Astrocyte of the cerebellum (primary cell): ENCODE measurements around the gene CDK2.
"Not testable (repeated sequence)": the region's sequence is repeated elsewhere in the genome, so short reads cannot be mapped to it uniquely, and the experiment has no call there.

Experiments used
- DNase-seq: peaks from one replicate; pipeline ENCODE4 v3.0.0-alpha.2; 2011; ENCODE audit warnings: low read depth
- H3K4me3 ChIP-seq: 2 replicates; pipeline ENCODE4 v1.5.1; 2011; ENCODE audit warnings: mild to moderate bottlenecking, low read depth, low read length, moderate library complexity
- in situ Hi-C: cut with HindIII; loops from 2 replicates; pipeline ENCODE4 v1.10.0; 2017; ENCODE audit warnings: low sequenced_read_pairs
- TF ChIP-seq, protein P1 (sequence below): IDR thresholded peaks from 2 replicates; pipeline ENCODE4 v1.5.1; 2012; ENCODE audit warnings: low read length, low read depth, moderate library complexity, mild to moderate bottlenecking; ENCODE audit errors: missing control alignments

CDK2 gene

DNA sequence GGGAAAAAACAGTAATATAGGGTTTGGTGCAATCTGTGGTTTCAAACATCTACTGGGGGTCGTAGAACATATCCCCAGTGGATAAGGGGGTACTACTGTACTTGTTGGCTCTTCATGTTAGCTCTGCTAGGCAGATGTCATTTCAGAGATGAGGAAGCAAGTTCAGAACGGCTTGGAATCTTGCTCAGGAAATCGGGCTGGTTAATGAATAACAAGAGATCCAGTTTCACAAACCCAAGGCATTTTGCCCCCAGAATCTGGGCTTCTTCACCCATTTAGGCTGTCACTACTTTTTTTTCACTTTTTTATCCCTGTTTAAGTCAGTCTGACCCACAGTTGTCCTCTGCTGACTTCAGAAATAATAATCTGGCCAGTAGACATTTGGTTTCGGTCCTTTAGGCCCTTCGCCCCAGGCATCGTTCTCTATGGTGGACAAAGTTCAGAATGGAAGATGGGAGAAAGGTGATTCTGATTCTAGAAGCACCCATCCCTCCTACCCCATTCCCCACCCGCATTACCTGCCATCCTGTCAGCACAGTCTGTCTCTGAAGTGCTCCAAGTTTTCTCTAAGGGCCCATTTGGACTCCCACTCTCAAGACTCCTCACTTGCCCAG lies 35.0 kb downstream of the CDK2 start:
- H3K4me3 ChIP-seq, result no peak overlapping the region
- in situ Hi-C loops, result no loop called here
- TF ChIP-seq, protein P1, sequence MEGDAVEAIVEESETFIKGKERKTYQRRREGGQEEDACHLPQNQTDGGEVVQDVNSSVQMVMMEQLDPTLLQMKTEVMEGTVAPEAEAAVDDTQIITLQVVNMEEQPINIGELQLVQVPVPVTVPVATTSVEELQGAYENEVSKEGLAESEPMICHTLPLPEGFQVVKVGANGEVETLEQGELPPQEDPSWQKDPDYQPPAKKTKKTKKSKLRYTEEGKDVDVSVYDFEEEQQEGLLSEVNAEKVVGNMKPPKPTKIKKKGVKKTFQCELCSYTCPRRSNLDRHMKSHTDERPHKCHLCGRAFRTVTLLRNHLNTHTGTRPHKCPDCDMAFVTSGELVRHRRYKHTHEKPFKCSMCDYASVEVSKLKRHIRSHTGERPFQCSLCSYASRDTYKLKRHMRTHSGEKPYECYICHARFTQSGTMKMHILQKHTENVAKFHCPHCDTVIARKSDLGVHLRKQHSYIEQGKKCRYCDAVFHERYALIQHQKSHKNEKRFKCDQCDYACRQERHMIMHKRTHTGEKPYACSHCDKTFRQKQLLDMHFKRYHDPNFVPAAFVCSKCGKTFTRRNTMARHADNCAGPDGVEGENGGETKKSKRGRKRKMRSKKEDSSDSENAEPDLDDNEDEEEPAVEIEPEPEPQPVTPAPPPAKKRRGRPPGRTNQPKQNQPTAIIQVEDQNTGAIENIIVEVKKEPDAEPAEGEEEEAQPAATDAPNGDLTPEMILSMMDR, result no peak
- DNase-seq, result no peak

DNA sequence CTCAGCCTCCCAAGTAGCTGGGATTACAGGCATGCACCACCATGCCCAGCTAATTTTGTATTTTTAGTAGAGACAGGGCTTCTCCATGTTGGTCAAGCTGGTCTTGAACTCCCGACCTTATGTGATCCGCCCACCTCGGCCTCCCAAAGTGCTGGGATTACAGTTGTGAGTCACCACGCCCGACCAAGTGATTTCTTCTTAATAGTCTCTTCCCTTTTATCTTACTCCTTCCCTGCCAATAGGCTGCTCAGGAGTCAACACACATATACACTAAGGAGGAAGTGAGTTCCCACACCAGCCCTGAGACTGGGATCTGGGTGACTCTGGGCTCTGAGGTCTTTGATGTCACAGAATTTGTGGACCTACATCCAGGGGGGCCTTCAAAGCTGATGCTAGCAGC lies 36.7 kb downstream of the CDK2 start:
- DNase-seq, in situ Hi-C loops, H3K4me3 ChIP-seq: not testable (repeated sequence)

DNA sequence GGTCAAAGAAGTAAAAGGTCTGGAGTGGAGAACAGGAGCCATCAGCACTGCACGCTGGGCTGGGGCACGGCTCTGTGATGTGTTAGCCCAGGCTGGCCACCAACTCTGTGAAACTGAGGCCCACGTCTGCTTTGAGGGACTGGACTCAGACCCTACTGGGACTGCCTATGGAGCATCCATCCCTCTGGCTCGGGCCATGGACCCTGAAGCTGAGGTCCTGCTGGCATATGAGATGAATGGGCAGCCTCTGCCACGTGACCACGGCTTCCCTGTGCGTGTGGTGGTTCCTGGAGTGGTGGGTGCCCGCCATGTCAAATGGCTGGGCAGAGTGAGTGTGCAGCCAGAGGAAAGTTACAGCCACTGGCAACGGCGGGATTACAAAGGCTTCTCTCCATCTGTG lies 37.6 kb downstream of the CDK2 start:
- H3K4me3 ChIP-seq, result no peak overlapping the region
- TF ChIP-seq, protein P1, result no peak
- in situ Hi-C loops, result no loop called here
- no peak for DNase-seq

DNA sequence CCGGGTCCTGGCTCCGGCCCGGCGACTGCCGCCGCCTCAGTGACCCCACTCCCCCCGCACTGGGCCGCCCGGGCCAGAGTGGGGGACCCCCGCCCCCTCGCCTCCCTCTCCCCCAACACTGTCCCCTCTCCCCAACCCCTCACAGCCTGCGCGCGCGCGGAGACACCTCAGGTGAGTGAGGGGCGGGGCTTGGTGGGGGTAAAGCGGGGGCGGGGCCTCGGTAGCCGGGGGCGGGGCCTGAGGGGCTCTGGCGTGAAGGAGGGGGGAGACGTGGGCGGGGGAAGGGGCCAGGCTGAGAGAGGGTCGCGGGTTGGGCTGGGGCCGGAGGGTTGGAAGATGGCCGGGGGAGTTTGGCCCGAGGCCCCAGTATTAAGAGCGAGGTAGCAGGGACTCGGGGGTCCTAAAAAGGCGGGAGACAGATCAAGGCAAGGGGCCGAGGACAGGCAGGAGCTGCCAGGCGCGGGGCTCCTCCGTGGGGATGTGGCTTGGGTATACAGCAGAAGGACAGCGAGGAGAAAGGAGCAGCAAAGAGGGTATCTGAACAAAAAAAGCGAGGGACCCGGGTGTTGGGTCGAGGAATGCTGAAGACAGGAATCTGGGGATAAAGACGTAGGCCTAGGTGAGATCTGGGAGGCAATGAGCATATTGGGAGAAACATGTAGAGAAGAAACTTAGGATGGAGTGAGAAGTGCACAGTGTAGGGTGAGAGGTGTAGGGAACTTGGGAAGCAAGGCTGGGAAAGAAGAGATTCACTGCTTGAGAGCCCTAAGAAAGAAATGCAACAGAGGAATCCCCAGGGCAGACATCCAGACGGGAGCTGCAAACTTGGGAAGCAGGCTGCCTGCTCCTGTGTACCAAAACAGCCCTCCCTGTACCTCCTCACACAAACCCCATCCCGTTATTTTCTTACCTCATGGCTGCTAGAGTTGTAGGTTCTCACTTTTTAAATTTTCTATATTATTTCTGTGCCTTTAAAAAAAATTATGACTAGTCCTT lies 41.2 kb downstream of the CDK2 start:
- no peak for DNase-seq
- H3K4me3 ChIP-seq, result peak overlapping the region; percentile 59
- in situ Hi-C loops, result no loop called here
- TF ChIP-seq, protein P1, result no peak

DNA sequence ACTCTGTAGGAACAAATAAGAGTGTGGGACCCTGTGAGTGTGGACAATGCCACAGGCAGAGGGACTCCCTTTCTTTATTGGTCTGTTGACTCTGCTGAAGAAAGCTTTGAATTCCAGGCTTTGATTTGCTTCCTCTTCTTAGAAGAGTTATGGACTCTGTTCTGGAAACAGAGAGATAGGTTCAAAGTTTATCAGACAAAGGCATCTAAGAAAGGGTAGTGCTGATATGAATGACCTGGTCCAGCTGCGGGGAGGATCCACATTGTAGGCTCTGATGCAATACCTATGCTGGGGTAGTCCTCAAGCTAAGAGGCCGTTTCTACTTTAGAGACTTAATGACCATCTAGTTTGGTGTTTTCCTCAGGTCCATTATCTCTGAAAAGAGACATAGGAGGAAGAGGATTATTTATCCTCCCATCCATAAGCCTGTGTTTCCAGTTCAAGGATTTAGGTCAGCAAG lies 43.5 kb downstream of the CDK2 start:
- in situ Hi-C loops, result no loop called here
- DNase-seq, result no peak
- TF ChIP-seq, protein P1, result no peak
- H3K4me3 ChIP-seq, result no peak overlapping the region

DNA sequence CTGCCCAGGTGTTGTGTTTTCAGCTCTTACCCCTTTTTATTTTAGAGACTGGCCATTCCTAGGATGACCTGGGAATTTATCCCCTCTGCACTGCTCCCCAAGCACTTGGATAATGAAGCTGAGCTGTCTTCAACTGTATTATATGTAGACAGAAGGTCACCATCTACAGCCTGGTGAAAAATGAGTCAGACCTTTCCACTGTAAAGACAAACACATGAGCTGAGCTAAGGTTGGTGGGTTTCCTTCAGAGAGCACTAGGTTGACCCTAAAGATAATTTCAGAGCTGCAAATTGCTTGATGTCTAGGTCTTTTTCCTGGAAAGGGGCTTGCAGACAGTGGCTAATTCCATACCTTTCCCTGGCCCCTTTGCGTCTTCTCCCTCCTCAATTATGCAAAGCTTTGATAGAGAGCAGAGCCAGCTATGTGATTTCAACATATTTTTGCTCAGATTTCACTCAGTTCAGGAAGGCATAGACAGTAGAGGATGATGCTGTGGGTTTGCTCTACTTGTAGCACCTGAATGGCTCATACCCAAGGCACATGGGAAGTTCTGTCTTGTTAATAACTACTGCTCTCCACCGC lies 45.0 kb downstream of the CDK2 start:
- DNase-seq, result no peak
- TF ChIP-seq, protein P1, result no peak
- in situ Hi-C loops, result no loop called here
- H3K4me3 ChIP-seq, result no peak overlapping the region

DNA sequence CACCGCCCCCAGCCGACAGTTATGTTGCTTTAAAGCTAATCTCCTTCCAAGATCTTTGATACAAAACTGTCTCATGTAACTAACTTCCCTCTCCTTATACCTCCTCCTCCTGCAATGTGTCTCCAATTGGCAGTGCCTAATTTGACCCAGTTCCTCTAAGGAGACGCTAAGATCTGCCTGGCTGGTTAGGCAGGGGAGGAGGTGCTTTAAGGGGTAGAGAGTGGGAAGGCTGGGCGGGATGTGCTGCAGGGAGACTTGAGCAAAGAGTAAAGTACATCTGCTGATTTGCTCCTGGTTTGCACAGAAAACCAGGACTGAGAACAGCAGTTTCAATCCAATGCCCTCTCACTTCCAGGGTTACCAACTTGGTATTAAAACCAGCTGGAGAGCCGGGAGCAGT lies 46.9 kb downstream of the CDK2 start:
- no peak for DNase-seq
- no peak overlapping the region for H3K4me3 ChIP-seq
- TF ChIP-seq, protein P1, result no peak
- in situ Hi-C loops, result no loop called here
